Heart right ventricle (tissue), 16 donors: Measurements from ENCODE around the gene NSD2. TPM values are rescaled to one million over a fixed set of nuclear protein-coding genes. Genes with fewer than 3 reads are reported as not detected.

Source experiments
- ATAC-seq, 8 donors: fragments of 200-7000 bp; cut with Tn5 transposase; one replicate each; pipeline ENCODE4 v1.9.1; 2020; ENCODE audit warnings: mild to moderate bottlenecking in 8 of 8, moderate library complexity in 8 of 8, moderate number of reproducible peaks in 1 of 8
- DNase-seq, 2 donors: peaks; one replicate each; pipeline ENCODE4 v3.0.0-alpha.2; 2020
- H3K27ac ChIP-seq, 10 donors: fragments of 200-600 bp; sonication (generic) in 2 of 10; one replicate each; pipeline versions ENCODE4 v1.5.0 to v1.8.0; 2020 to 2022; ENCODE audit warnings: mild to moderate bottlenecking in 3 of 10
- H3K27me3 ChIP-seq, 7 donors: fragments of 200-600 bp; one replicate each; pipeline ENCODE4 v1.8.0; 2021 to 2022; ENCODE audit warnings: mild to moderate bottlenecking in 2 of 7
- H3K36me3 ChIP-seq, 9 donors: fragments of 200-600 bp; sonication (generic) in 1 of 9; one replicate each; pipeline versions ENCODE4 v1.5.0 to v1.8.0; 2020 to 2022; ENCODE audit warnings: mild to moderate bottlenecking in 2 of 9
- H3K4me1 ChIP-seq, 9 donors: fragments of 200-600 bp; sonication (generic) in 1 of 9; one replicate each; pipeline versions ENCODE4 v1.5.0 to v1.8.0; 2020 to 2022; ENCODE audit warnings: mild to moderate bottlenecking in 4 of 9
- H3K4me3 ChIP-seq, 10 donors: fragments of 200-600 bp; sonication (generic) in 2 of 10; one replicate each; pipeline versions ENCODE4 v1.5.0 to v1.8.0; 2020 to 2022; ENCODE audit warnings: mild to moderate bottlenecking in 7 of 10, moderate library complexity in 2 of 10
- H3K9me3 ChIP-seq, 11 donors: fragments of 200-600 bp in 10 of 11; sonication (generic) in 2 of 11; one replicate each; pipeline versions ENCODE4 v1.5.0 to v1.8.0; 2013 to 2022; ENCODE audit warnings: mild to moderate bottlenecking in 2 of 11, control low read depth in 1 of 11, moderate library complexity in 1 of 11
- CTCF ChIP-seq, 9 donors: fragments of 200-600 bp; sonication (generic) in 2 of 9; IDR thresholded peaks; one replicate each; pipeline versions ENCODE4 v1.5.0 to v1.8.0; 2021 to 2022; ENCODE audit warnings: antibody characterized with exemption in 9 of 9, mild to moderate bottlenecking in 5 of 9, moderate library complexity in 1 of 9
- WGBS, 2 donors: extraction: QIAGEN DNeasy Blood & Tissue Kit; methylation state at CpG; one replicate each; pipeline ENCODE4 v1.1.7; 2013; ENCODE audit warnings: inconsistent platforms in 1 of 2; 5-methylcytosine and 5-hydroxymethylcytosine counted together
- intact Hi-C, 10 donors: fragments of 100-400 bp; cut with DNase I; formaldehyde crosslinking; loops; one replicate each; pipeline versions ENCODE4 v1.11.1 to v1.14.2; 2022
- polyA plus RNA-seq, 2 donors: library from polyadenylated mRNA; stranded (reverse); fragments of 200-250 nt; gene quantifications; one replicate each; pipeline ENCODE4 v1.2.3, GENCODE V29; 2013
- total RNA-seq, 10 donors: library from RNA; stranded (reverse); fragmentation: NEBNext Ultra II Directional in 3 of 10; extraction: Animal tissue kit (Norgen Biotek cat#: 25700) in 3 of 10; gene quantifications; one replicate each; pipeline versions ENCODE4 v1.2.1 to v1.2.4, GENCODE V29; 2021 to 2023
- donor health status: Arrhythmogenic right ventricular cardiomyopathy.
- donor health status: ischemic (EF 13 %, LVEDD 7.1; RV severe dilation, severe dysfunction).
- donor health status: healthy with polysubstance abuse.
- donor health status: DM: no; HTN: yes; CAD: no.
- donor health status: DM: no; HTN: no; CAD: no.
- donor health status: ischemic (EF 25% LVEDD 6.9; RV normal size, moderate dysfunction).
- donor health status: ischemic (EF 25% LVEDD 5.7; RV mildly dilated, moderate dysfunction).
- donor health status: healthy.
- donor health status: DM: yes; HTN: yes; CAD: no.
- donor health status: Ischemic cardiomyopathy.
- donor health status: ischemic (EF 35%, LVEDD 5.7; RV mildly dilated, moderate dysfunction).
- donor health status: nonischemic (EF 11% LVEDD 7.7; RV severe dilation, severe dysfunction).
- donor health status: DM: yes; HTN: yes; CAD: no.
- donor health status: PGD.
- donor health status: ischemic (EF 29% LVEDD 5.4; RV normal size, mild dysfunction).
- donor health status: nonischemic (EF 23%, LVEDD 6.1; RV moderate dilation, normal function).

The NSD2 gene
- total and polyA plus RNA-seq, 12 donors, result 7.7 to 64.4 (median 44.5) TPM

- no peak for TF ChIP-seq CTCF (IDR thresholded peaks at IDR 0.05)
- 80 to 83% methylated on average over 1 of the region's 1 CpG for WGBS, 2 donors
- ATAC-seq (no peak), DNase-seq (no peak)
- Histone ChIP-seq H3K4me1 (peaks cover 8 to 68% (median 51%) of the 10 kb centered on the region in 9 donors), H3K9me3 (no peaks in the 10 kb centered on the region), H3K36me3 (no peaks in the 10 kb centered on the region), H3K27me3 (no peaks in the 10 kb centered on the region), H3K4me3 (peak overlapping the region; percentile 68 to 95 (median 82)), H3K27ac (peak overlapping the region in 3 of 10 donors; percentile 78 to 88 (median 87))
- intact Hi-C loops, result loop anchor here in 5 of 10 donors (5.0 to 10.0 kb wide), 3 partner anchors 43 to 50 kb away; no protein-coding TSS in a partner anchor
Measured at GRCh38 chr4:1854752-1855151, 16.4 kb upstream of the NSD2 start.

- ATAC-seq (peak in 5 of 8 donors; percentile 1 to 21 (median 19)), DNase-seq (peak in 1 of 2 donors; percentile 47)
- Histone ChIP-seq H3K27ac (peak overlapping the region; percentile 78 to 93 (median 86)), H3K4me1 (peaks cover 8 to 62% (median 50%) of the 10 kb centered on the region in 9 donors), H3K4me3 (peak overlapping the region; percentile 68 to 95 (median 82)), H3K9me3 (no peaks in the 10 kb centered on the region), H3K27me3 (no peaks in the 10 kb centered on the region), H3K36me3 (no peaks in the 10 kb centered on the region)
- no peak for TF ChIP-seq CTCF (IDR thresholded peaks at IDR 0.05)
- intact Hi-C loops, result loop anchor here in 8 of 10 donors (1.0 to 10.0 kb wide), 7 partner anchors 15 to 49 kb away; partner anchors contain the start of gene NSD2 (in 2 of the 8)
- 0 to 1% methylated on average over 72 to 92 of the region's 92 CpGs for WGBS, 2 donors
Measured at GRCh38 chr4:1855333-1856070, 15.7 kb upstream of the NSD2 start.

- intact Hi-C loops, result loop anchor here in 8 of 10 donors (1.0 to 10.0 kb wide), 7 partner anchors 14 to 48 kb away; partner anchors contain the start of gene NSD2 (in 2 of the 8)
- Histone ChIP-seq H3K4me3 (peak within 1 kb of the TSS; percentile 68 to 95 (median 82)), H3K9me3 (no peaks in the 10 kb centered on the region), H3K27me3 (no peaks in the 10 kb centered on the region), H3K36me3 (no peaks in the 10 kb centered on the region), H3K4me1 (peaks cover 8 to 54% (median 42%) of the 10 kb centered on the region in 9 donors), H3K27ac (peak within 1 kb of the TSS; percentile 78 to 93 (median 86))
- 0% methylated on average over 89 to 107 of the region's 107 CpGs for WGBS, 2 donors
- DNase-seq (peak; percentile 95 to 96), ATAC-seq (peak; percentile 96 to 98 (median 97))
- peak in 2 of 9 donors; percentile 10 to 24 for TF ChIP-seq CTCF (IDR thresholded peaks at IDR 0.05)
Measured at GRCh38 chr4:1856071-1856942, 14.9 kb upstream of the NSD2 start, which contains the start of gene LETM1. LETM1 (minus strand) TSS chr4:1856156; CDS start chr4:1855950, 206 bp downstream.
